HCT116 (cell line): ENCODE measurements around the gene OPN3. TPM values are rescaled to one million over a fixed set of nuclear protein-coding genes. Genes with fewer than 3 reads are reported as not detected.

Experiments used
- ATAC-seq: fragments of 200-7000 bp; cut with Tn5 transposase; 2 replicates; pipeline ENCODE4 v1.9.1; 2020; ENCODE audit warnings: mild to moderate bottlenecking, moderate library complexity
- BruUV-seq: library from RNA; stranded (reverse); fragments of 400-500 nt; replicated peaks from 2 replicates; lab custom pipeline; 2021; lab: Mats Ljungman, UMichigan
- CTCF ChIA-PET: fragments of 300-600 bp; sonication (Branson Sonifier 250); formaldehyde crosslinking; loops from one replicate; lab custom pipeline; 2021; ENCODE audit warnings: antibody characterized with exemption; lab: Charles Lee
- POLR2A ChIA-PET: fragments of 300-600, 350-600 bp; sonication (Branson Sonifier 250); formaldehyde crosslinking; loops from one replicate; lab custom pipeline; 2021; ENCODE audit warnings: antibody characterized with exemption; lab: Charles Lee
- RAD21 ChIA-PET, 2 experiments: fragments of 300-600 bp; sonication (Branson Sonifier 250); formaldehyde crosslinking; loops; one replicate each; lab custom pipeline; 2023; ENCODE audit warnings: low total read pairs in 2 of 2; ENCODE audit not compliant: uncharacterized antibody in 2 of 2, unreplicated experiment in 2 of 2, low non-redundant PET in 1 of 2; lab: Charles Lee
- DNase-seq: peaks from one replicate; pipeline ENCODE4 v3.0.0-alpha.2; 2010; ENCODE audit warnings: low read depth, low spot score
- H2AFZ ChIP-seq: fragments of 200-600 bp; shearing (Covaris generic), sonication (generic); 2 replicates; pipeline ENCODE4 v1.6.1; 2017; ENCODE audit warnings: low read depth, mixed run types, mixed read lengths, antibody characterized with exemption, low read length; ENCODE audit not compliant: poor library complexity, severe bottlenecking
- H3K27ac ChIP-seq: 2 replicates; pipeline ENCODE4 v1.5.1; 2012; ENCODE audit warnings: low read depth, low read length
- H3K27me3 ChIP-seq: fragments of 200-600 bp; sonication (generic); 2 replicates; pipeline ENCODE4 v1.6.1; 2016; ENCODE audit warnings: mixed run types, low read length, mixed read lengths; ENCODE audit not compliant: insufficient read depth
- H3K36me3 ChIP-seq, 2 experiments: fragments of 200-500 bp in 1 of 2; fragments of 200-600 bp in 1 of 2; sonication (Bioruptor generic) in 1 of 2; sonication (generic) in 1 of 2; 2 replicates each; pipeline versions ENCODE4 v1.5.1 to v1.6.1; 2014 to 2016; ENCODE audit warnings: low read length in 2 of 2, inconsistent platforms in 1 of 2, mixed read lengths in 1 of 2, mixed run types in 1 of 2; ENCODE audit not compliant: insufficient read depth in 2 of 2, control insufficient read depth in 1 of 2
- H3K4me1 ChIP-seq, 2 experiments: fragments of 200-600 bp in 1 of 2; sonication (generic) in 1 of 2; 2 replicates each; pipeline versions ENCODE4 v1.5.1 to v1.6.1; 2012 to 2017; ENCODE audit warnings: low read length in 2 of 2, inconsistent platforms in 1 of 2, mild to moderate bottlenecking in 1 of 2, mixed read lengths in 1 of 2, mixed run types in 1 of 2, moderate library complexity in 1 of 2; ENCODE audit not compliant: insufficient read depth in 2 of 2, control insufficient read depth in 1 of 2
- H3K4me2 ChIP-seq: fragments of 200-600 bp; sonication (generic); 2 replicates; pipeline ENCODE4 v1.6.1; 2017; ENCODE audit warnings: mixed run types, low read length, mixed read lengths
- H3K4me3 ChIP-seq, 2 experiments: fragments of 200-600 bp in 1 of 2; sonication (generic) in 1 of 2; replicated peaks in 1 of 2; 2 replicates each; pipeline ENCODE4 v1.5.1; 2011 to 2016; ENCODE audit warnings: low read length in 2 of 2, control low read depth in 1 of 2, low read depth in 1 of 2, mild to moderate bottlenecking in 1 of 2, mixed read lengths in 1 of 2, mixed run types in 1 of 2
- H3K79me2 ChIP-seq: fragments of 200-600 bp; sonication (generic); 2 replicates; pipeline ENCODE4 v1.6.1; 2017; ENCODE audit warnings: mild to moderate bottlenecking, mixed run types, low read length, moderate library complexity, mixed read lengths; ENCODE audit not compliant: insufficient read depth
- H3K9ac ChIP-seq: fragments of 200-600 bp; sonication (generic); 2 replicates; pipeline ENCODE4 v1.6.1; 2016; ENCODE audit warnings: low read length, mixed read lengths
- H3K9me2 ChIP-seq: fragments of 200-600 bp; sonication (generic), shearing (Covaris generic); 2 replicates; pipeline ENCODE4 v1.6.1; 2017; ENCODE audit warnings: mixed run types, mild to moderate bottlenecking, moderate library complexity; ENCODE audit not compliant: insufficient read depth
- H3K9me3 ChIP-seq, 2 experiments: fragments of 200-500 bp in 1 of 2; fragments of 200-600 bp in 1 of 2; sonication (Bioruptor generic) in 1 of 2; sonication (generic) in 1 of 2; 2 replicates each; pipeline ENCODE4 v1.6.1; 2014 to 2017; ENCODE audit warnings: low read length in 2 of 2, mixed read lengths in 2 of 2, inconsistent platforms in 1 of 2, low read depth in 1 of 2, mild to moderate bottlenecking in 1 of 2, mixed run types in 1 of 2, moderate library complexity in 1 of 2; ENCODE audit not compliant: control insufficient read depth in 1 of 2, insufficient read depth in 1 of 2
- H4K20me1 ChIP-seq: fragments of 200-600 bp; sonication (generic), shearing (Covaris generic); 2 replicates; pipeline ENCODE4 v1.6.1; 2017; ENCODE audit warnings: mixed run types, mild to moderate bottlenecking, moderate library complexity; ENCODE audit not compliant: insufficient read depth
- CBX3 ChIP-seq: IDR thresholded peaks from 2 replicates; pipeline ENCODE4 v1.6.1; 2012; ENCODE audit warnings: low read depth
- FOSL1 ChIP-seq: IDR thresholded peaks from 2 replicates; pipeline ENCODE4 v1.6.1; 2012; ENCODE audit warnings: low read depth
- POLR2A ChIP-seq: IDR thresholded peaks from 2 replicates; pipeline ENCODE4 v1.7.0; 2011; ENCODE audit warnings: borderline replicate concordance; ENCODE audit not compliant: insufficient read depth, insufficient read length; ENCODE audit errors: extremely low read depth
- RAD21 ChIP-seq: IDR thresholded peaks from 2 replicates; pipeline ENCODE4 v1.6.1; 2012; ENCODE audit warnings: low read depth, mild to moderate bottlenecking
- SP1 ChIP-seq: IDR thresholded peaks from 2 replicates; pipeline ENCODE4 v1.6.1; 2012; ENCODE audit warnings: low read depth
- intact Hi-C: fragments of 100-400 bp; cut with micrococcal nuclease; formaldehyde crosslinking; loops from 2 replicates; pipeline ENCODE4 v1.10.0; 2022
- total RNA-seq: library from RNA; stranded (reverse); gene quantifications from one replicate; pipeline ENCODE4 v1.2.1, GENCODE V29; 2021; ENCODE audit not compliant: unreplicated experiment
- TF ChIP-seq, protein P1 (sequence below): IDR thresholded peaks from 2 replicates; pipeline ENCODE4 v1.6.1; 2012; ENCODE audit warnings: low read depth
- TF ChIP-seq, protein P2 (sequence below): IDR thresholded peaks from 2 replicates; pipeline ENCODE4 v1.6.1; 2012

The OPN3 gene
- total RNA-seq, 1 experiment from 2014 or later: 6.1 TPM

DNA sequence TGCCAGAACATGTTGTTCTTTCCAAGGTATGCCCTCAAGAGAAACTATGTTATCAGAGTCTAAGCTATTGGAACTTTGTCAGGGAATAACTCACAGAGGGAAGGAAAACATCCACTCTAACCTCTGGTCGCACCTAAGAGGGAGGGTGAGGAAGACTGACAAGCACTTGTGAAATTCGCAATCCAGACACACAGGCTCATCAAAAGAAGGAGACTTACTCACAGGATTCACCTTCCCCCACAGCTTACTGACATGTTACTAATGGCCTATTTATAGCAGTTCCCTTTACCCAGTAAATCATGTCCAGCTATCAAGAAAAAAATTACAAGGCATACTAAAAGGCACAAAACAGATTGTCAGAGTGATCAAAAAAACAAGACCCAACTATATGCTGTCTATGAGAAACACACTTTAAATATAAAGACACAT lies 48.8 kb upstream of the OPN3 start (continued):
- TF ChIP-seq, protein P1, sequence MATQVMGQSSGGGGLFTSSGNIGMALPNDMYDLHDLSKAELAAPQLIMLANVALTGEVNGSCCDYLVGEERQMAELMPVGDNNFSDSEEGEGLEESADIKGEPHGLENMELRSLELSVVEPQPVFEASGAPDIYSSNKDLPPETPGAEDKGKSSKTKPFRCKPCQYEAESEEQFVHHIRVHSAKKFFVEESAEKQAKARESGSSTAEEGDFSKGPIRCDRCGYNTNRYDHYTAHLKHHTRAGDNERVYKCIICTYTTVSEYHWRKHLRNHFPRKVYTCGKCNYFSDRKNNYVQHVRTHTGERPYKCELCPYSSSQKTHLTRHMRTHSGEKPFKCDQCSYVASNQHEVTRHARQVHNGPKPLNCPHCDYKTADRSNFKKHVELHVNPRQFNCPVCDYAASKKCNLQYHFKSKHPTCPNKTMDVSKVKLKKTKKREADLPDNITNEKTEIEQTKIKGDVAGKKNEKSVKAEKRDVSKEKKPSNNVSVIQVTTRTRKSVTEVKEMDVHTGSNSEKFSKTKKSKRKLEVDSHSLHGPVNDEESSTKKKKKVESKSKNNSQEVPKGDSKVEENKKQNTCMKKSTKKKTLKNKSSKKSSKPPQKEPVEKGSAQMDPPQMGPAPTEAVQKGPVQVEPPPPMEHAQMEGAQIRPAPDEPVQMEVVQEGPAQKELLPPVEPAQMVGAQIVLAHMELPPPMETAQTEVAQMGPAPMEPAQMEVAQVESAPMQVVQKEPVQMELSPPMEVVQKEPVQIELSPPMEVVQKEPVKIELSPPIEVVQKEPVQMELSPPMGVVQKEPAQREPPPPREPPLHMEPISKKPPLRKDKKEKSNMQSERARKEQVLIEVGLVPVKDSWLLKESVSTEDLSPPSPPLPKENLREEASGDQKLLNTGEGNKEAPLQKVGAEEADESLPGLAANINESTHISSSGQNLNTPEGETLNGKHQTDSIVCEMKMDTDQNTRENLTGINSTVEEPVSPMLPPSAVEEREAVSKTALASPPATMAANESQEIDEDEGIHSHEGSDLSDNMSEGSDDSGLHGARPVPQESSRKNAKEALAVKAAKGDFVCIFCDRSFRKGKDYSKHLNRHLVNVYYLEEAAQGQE: no peak
- TF ChIP-seq POLR2A (no peak), RAD21 (no peak), SP1 (peak; percentile 40)
- TF ChIP-seq, protein P2, sequence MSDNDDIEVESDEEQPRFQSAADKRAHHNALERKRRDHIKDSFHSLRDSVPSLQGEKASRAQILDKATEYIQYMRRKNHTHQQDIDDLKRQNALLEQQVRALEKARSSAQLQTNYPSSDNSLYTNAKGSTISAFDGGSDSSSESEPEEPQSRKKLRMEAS: no peak
- TF ChIP-seq, all 23 proteins: peak for 4

DNA sequence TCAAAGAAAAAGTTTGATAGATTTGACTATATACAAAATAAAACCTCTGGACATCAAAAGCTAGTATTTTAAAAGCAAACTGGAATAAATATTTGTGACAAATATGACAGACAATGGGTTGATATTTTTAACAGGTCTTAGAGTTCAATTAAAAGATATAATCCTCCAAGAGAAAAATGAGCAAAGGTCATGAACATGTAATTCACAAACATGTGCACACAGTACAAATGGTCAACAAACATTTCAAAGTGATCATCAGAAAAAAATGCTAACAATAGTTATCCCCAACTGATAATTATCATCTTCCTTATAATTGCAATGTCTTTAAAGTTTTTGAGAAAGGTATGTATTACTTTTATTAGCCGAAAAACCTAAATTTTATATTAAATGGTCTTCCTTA lies 43.9 kb upstream of the OPN3 start:
- no peak for ATAC-seq
- Histone ChIP-seq H3K4me2 (no peak overlapping the region), H3K27me3 (peaks cover 10% of the 10 kb centered on the region; the same call in 1 of the 2 replicates), H4K20me1 (no peaks in the 10 kb centered on the region), H3K27ac (no peak overlapping the region), H3K36me3 (no peaks in the 10 kb centered on the region), H3K9me3 (no peaks in the 10 kb centered on the region), H3K4me1 (peaks cover 0 to 7% of the 10 kb centered on the region in 2 experiments; a peak in 2 of 4 replicates), H3K4me3 (no peak overlapping the region), H3K79me2 (no peaks in the 10 kb centered on the region), H3K9ac (no peak overlapping the region), H2AFZ (no peak overlapping the region), H3K9me2 (no peaks in the 10 kb centered on the region)
- RAD21 ChIA-PET: no interaction called here
- DNase-seq: no peak
- CTCF ChIA-PET: no interaction called here
- intact Hi-C loops: no loop called here
- TF ChIP-seq, protein P2: no peak
- TF ChIP-seq FOSL1: no peak
- TF ChIP-seq CBX3: no peak
- POLR2A ChIA-PET: no interaction called here
- no TSS peak for BruUV-seq
